HL-60/S4 treated with retinoic acid at 250 ng/mL for 4 days and 3 days (cell line): ENCODE data around the gene PEX10.
"Not testable (repeated sequence)": the region's sequence is repeated elsewhere in the genome, so short reads cannot be mapped to it uniquely, and the experiment has no call there.

Source experiments
- in situ Hi-C: fragments of 300-500 bp; cut with MboI; formaldehyde crosslinking; loops from 2 replicates; pipeline ENCODE4 v1.7.0; 2022; ENCODE audit warnings: low sequenced_read_pairs

Gene PEX10

GRCh38 chr1:2443277-2444137 lies 31.1 kb upstream of the PEX10 start:
- in situ Hi-C loops: no loop called here

DNA sequence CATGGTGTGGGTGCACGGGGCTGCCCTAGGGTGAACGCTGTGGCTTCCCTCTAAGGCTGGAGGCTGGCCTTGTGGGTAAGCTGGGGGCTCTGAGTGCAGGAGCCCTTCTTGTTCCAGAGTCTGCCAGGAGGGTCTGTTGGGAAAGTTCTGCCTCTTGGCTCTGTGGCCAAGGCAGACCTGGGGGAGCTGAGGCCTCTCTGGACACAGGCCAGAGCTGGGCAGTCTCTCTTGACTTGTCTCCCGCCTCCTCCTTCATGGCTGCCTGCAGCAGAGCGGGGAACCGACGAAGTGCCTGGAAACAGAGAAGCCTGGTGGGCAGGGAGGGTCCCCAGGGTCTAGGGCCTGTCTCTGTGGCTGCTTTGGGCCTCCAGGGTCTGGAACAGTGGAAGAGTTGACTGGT lies 30.3 kb upstream of the PEX10 start:
- in situ Hi-C loops: no loop called here

DNA sequence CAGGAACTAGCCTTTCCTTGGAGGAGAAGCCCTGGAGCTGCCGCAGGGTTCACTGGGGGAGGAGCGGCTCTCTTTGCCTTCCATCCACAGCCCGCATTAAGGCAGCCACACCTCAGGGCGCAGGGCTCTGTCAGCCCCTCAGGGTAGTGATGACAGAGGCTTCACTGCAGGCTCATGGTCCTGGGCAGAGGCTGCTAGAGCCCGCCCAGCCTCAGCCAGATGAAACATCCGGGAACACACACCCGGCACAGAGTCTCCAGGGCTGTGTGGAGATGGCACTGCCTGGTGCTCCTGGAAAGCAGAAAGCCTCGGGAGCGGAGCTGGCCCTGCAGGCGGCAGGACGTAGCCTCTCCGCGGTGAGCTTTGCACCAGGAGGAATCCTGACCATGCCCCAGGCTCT lies 29.4 kb upstream of the PEX10 start:
- in situ Hi-C loops: no loop called here

GRCh38 chr1:2440346-2440745 lies 28.0 kb upstream of the PEX10 start:
- in situ Hi-C loops: not testable (repeated sequence)

DNA sequence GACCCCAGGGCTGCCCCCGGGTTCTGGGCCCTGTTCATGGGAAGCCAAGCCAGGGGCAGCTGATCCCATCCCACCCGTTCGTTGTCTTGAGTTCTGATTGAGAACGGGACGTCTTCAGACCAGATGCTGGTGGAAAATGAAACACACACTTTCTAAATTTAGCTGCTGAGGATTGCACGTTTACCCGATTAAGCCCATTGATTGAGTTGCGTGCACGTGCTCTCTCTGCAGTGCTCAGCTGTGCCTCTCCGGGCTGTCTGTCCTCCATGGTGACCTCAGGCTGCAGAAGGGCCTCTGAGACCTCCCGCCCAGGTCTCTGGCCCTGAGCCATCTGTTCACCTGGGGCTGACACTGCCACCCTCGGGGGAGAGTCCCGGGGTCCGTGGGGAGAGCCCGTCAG lies 27.0 kb upstream of the PEX10 start:
- in situ Hi-C loops: no loop called here

DNA sequence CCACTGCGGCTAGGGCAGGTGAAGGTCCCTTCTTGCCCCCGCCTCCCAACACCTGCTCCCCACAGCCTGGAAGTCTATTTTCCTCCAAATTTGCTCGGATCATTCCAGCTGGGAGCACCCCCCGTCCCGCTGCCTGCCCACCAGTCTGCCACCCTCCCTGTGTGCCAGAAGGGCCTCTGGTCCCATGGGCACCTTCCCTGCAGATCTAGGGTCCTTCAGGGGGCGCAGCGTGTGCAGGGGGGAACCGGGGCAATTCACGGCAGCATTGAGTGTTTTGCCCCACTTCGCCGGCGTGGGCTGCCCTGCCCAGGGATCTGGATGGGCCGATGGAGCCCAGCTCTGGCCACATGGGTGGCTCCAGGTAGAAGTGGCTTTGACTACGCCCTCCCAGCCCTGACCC lies 26.3 kb upstream of the PEX10 start:
- in situ Hi-C loops: no loop called here

DNA sequence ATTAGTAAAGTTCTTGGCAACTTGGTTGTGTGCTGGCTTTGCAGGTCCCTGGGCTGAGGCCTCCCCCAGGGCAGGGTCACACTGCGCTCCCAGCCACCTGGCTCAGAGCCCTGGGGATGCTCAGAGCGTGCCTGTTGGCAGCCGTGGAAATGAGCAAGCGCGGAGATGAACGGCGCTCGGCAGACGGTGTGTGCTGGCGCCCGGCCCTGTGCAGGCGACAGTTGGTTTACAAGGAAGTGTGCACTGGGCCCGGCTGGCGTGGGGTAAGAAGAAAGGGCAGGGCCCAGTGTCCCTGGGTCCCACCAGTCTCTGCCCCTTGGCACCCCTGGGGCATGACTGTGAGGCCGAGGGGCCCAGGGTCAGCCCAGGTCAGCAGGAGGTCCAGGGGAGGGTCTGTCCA lies 25.7 kb upstream of the PEX10 start:
- in situ Hi-C loops: no loop called here

GRCh38 chr1:2437617-2438016 lies 25.3 kb upstream of the PEX10 start:
- in situ Hi-C loops: no loop called here

DNA sequence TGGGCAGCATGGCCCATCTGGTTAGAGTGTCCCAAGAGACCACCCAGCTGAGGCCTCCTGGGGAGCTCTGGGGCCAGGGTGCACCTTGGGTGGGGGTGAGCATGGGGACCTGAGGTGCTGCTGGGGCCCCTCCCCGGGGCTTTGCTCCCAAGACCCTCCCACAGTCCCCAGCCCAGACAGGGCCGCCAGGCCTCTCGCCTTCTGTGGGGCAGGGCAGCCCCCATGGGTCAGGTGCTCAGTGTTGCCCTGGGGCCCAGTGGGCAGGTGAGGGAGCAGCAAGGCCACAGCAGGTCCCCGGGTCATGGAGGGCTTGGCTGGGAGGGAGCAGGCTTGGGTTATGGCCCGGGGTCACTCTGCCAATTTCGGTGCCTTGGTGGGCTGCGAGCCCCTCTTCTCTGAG lies 24.5 kb upstream of the PEX10 start:
- in situ Hi-C loops: no loop called here

DNA sequence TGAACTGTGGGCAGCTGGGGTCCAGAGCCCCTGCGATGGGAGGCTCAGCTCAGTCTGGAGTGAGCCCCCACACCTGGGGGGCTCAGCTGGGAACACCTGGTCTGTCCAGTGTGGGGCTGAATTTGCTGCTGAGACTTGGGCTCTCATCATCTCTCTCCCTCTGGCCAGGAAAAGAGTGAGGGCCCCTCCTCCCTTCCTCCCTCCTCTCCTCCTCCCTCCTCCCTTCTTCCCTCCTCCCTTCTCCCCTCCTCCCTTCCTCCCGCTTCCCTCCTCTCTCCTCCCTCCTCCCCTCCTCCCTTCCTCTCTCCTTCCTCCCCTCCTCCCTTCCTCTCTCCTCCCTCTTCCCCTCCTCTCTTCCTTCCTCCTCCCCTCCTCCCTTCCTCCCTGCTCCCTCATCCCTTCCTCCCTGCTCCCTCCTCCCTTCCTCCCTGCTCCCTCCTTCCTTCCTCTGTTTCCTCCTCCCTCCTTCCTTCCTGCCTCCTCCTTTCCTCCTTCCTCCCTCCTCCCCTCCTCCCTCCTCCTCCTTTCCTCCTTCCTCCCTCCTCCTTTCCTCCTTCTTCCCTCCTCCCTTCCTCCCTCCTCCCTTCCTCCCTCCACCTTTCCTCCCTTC lies 23.5 kb upstream of the PEX10 start:
- in situ Hi-C loops: no loop called here

DNA sequence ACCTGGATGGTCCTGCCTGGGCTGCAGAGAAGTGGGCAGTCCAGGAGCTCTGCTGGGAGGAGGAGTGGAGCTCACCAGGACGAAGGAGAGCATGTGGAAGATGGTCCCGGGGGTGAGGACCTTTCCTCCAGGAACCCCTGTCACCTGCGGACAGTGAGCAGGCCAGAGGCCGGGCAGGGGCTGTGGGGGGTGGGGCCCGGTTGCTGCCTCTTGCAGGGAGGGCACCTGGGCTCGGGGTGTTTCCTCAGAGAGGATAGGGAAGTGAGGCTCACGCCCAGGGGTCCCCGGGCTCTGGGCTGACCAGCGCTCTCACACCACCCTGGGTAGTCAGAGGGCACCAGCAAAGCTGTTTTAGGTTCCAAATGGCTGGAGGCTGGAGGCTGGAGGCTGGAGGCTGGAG lies 22.7 kb upstream of the PEX10 start:
- in situ Hi-C loops: no loop called here

- in situ Hi-C loops: no loop called here
Observed at GRCh38 chr1:2433936-2434655, 21.7 kb upstream of the PEX10 start.

GRCh38 chr1:2433196-2433595 lies 20.8 kb upstream of the PEX10 start:
- in situ Hi-C loops: no loop called here

- in situ Hi-C loops: no loop called here
Observed at GRCh38 chr1:2432441-2432844, 20.1 kb upstream of the PEX10 start.

GRCh38 chr1:2431518-2431917 lies 19.2 kb upstream of the PEX10 start:
- in situ Hi-C loops: no loop called here

DNA sequence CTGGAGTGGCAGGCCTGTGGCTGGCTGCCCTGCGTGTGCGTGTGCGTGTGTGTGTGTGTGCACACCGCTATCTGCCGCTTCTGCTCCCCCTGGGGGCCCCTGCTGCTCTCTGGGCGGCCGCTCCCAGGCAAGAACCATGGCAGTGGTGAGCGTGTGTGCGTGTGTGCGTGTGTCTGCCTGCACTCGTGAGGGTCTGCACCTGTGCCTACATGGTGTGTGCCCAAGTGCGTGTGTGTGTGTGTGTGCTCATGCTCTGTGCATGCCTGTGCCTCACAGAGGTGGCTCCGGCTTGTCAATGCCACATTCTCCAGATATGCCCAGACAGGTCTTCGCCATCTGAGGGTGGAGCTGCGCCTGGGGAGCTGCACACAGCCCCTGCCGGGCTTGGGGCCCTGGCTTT lies 18.7 kb upstream of the PEX10 start:
- in situ Hi-C loops: no loop called here

GRCh38 chr1:2430592-2430973 lies 18.2 kb upstream of the PEX10 start:
- in situ Hi-C loops: no loop called here

- in situ Hi-C loops: no loop called here
Observed at GRCh38 chr1:2429780-2430591, 17.6 kb upstream of the PEX10 start.

GRCh38 chr1:2428490-2428889 lies 16.1 kb upstream of the PEX10 start:
- in situ Hi-C loops: no loop called here

- in situ Hi-C loops: no loop called here
Observed at GRCh38 chr1:2427976-2428375, 15.6 kb upstream of the PEX10 start.

DNA sequence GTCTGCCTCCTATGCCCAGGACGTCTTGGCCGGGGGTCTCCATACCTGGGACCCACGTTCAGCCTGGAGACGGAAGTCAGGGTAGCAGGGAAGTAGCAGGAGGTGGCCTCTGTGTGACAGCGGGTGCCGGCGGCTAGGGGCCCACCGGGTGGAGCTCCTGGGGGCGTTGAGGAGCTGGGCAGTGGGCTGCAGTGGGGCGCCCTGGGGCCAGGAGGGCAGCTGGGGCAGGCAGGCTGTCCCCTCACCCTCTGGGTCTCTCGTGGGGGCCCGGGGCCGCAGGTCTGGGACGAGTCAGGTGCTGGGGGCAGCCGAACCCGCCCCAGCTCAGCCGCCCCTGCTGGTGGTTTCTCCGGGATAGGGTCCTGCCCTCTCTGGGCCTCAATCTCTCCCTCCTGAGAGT lies 14.7 kb upstream of the PEX10 start:
- in situ Hi-C loops: no loop called here
